GM12878 (cell line): ENCODE data around the gene OGFOD3. TPM values are rescaled to one million over a fixed set of nuclear protein-coding genes. Genes with fewer than 3 reads are reported as not detected.

Experiments used
- ATAC-seq: fragments of 200-7000 bp; cut with Tn5 transposase; 3 replicates; pipeline ENCODE4 v1.9.1; 2020; ENCODE audit warnings: mild to moderate bottlenecking, moderate library complexity
- BruUV-seq: library from RNA; stranded (reverse); fragments of 400-500 nt; replicated peaks from 2 replicates; lab custom pipeline; 2021; lab: Mats Ljungman, UMichigan
- CTCF ChIA-PET: fragments of 300-600 bp; sonication (Branson Sonifier 250); formaldehyde crosslinking; extraction: SDS; loops from one replicate; lab custom pipeline; 2021; ENCODE audit warnings: inconsistent platforms; lab: Yijun Ruan, JAX
- POLR2A ChIA-PET: fragments of 350-600 bp; formaldehyde crosslinking; extraction: SDS; loops from one replicate; lab custom pipeline; 2021; ENCODE audit warnings: inconsistent platforms; lab: Charles Lee
- RAD21 ChIA-PET: fragments of 300-600 bp; sonication (Branson Sonifier 250); formaldehyde crosslinking; loops from one replicate; lab custom pipeline; 2023; ENCODE audit warnings: antibody characterized with exemption; ENCODE audit not compliant: unreplicated experiment; lab: Charles Lee
- SMC1A ChIA-PET: fragments of 300-600 bp; sonication (Branson Sonifier 250); formaldehyde crosslinking; loops from one replicate; lab custom pipeline; 2023; ENCODE audit not compliant: unreplicated experiment, uncharacterized antibody; lab: Charles Lee
- DNase-seq: peaks from one replicate; pipeline ENCODE4 v3.0.0-alpha.2; 2011; ENCODE audit warnings: low read depth, low spot score
- FAIRE-seq: peaks from 3 replicates; lab custom pipeline; 2011; peaks lifted over from hg19 to GRCh38; lab: Jason Lieb, UNC
- H2AFZ ChIP-seq: 2 replicates; pipeline ENCODE4 v1.6.0; 2011; ENCODE audit warnings: low read depth, low read length, control low read depth; ENCODE audit not compliant: control insufficient read depth
- H3K27ac ChIP-seq: 2 replicates; pipeline ENCODE4 v1.5.1; 2011; ENCODE audit warnings: control low read depth; ENCODE audit not compliant: control insufficient read depth, insufficient read depth
- H3K27me3 ChIP-seq, 2 experiments: replicated peaks in 1 of 2; 2 replicates each; pipeline versions ENCODE4 v1.6.0 to v1.6.1; 2011; ENCODE audit warnings: low read length in 1 of 2; ENCODE audit not compliant: control insufficient read depth in 2 of 2, insufficient read depth in 2 of 2
- H3K36me3 ChIP-seq, 2 experiments: 2 replicates each; pipeline ENCODE4 v1.5.1; 2011; ENCODE audit warnings: low read length in 1 of 2; ENCODE audit not compliant: control insufficient read depth in 2 of 2, insufficient read depth in 2 of 2
- H3K4me1 ChIP-seq: 2 replicates; pipeline ENCODE4 v1.6.1; 2011; ENCODE audit warnings: mild to moderate bottlenecking, low read length, moderate library complexity, mixed read lengths; ENCODE audit not compliant: control insufficient read depth, insufficient read depth
- H3K4me2 ChIP-seq: 2 replicates; pipeline ENCODE4 v1.6.0; 2011; ENCODE audit warnings: control low read depth; ENCODE audit not compliant: control insufficient read depth, insufficient read depth
- H3K4me3 ChIP-seq: fragments of 200-600 bp; sonication (generic); 2 replicates; pipeline ENCODE4 v1.5.1; 2016
- H3K79me2 ChIP-seq: 2 replicates; pipeline ENCODE4 v1.6.0; 2011; ENCODE audit warnings: low read length; ENCODE audit not compliant: control insufficient read depth, insufficient read depth
- H3K9ac ChIP-seq: 2 replicates; pipeline ENCODE4 v1.8.0; 2011; ENCODE audit warnings: low read length, control low read depth, mixed read lengths; ENCODE audit not compliant: control insufficient read depth, insufficient read depth
- H3K9me3 ChIP-seq: replicated peaks from 3 replicates; pipeline ENCODE4 v1.5.1; 2011; ENCODE audit warnings: mild to moderate bottlenecking, low read length; ENCODE audit not compliant: control insufficient read depth, insufficient read depth
- H4K20me1 ChIP-seq: 2 replicates; pipeline ENCODE4 v1.6.0; 2011; ENCODE audit not compliant: control insufficient read depth, insufficient read depth
- BMI1 ChIP-seq: fragments of 450-650 bp; IDR thresholded peaks from 2 replicates; pipeline ENCODE4 v1.6.1; 2016; ENCODE audit warnings: mild to moderate bottlenecking, moderate library complexity, borderline replicate concordance
- CBX5 ChIP-seq: sonication (generic); IDR thresholded peaks from 2 replicates; pipeline ENCODE4 v1.6.1; 2016; ENCODE audit warnings: low read depth, moderate library complexity, mild to moderate bottlenecking, inconsistent platforms
- ETV6 ChIP-seq, 2 experiments: fragments of 450-650 bp in 1 of 2; IDR thresholded peaks in 1 of 2; conservative IDR thresholded peaks in 1 of 2; 2 replicates each; pipeline ENCODE4 v1.6.1; 2014; ENCODE audit warnings: antibody characterized with exemption in 1 of 2, borderline replicate concordance in 1 of 2, low read depth in 1 of 2, mild to moderate bottlenecking in 1 of 2, moderate library complexity in 1 of 2
- SIN3A ChIP-seq: IDR thresholded peaks from 2 replicates; pipeline ENCODE4 v1.6.1; 2012; ENCODE audit warnings: low read depth, low read length, improper control_type of control experiment
- TCF12 ChIP-seq: IDR thresholded peaks from 2 replicates; pipeline ENCODE4 v1.6.1; 2011; ENCODE audit warnings: low read depth, mild to moderate bottlenecking, low read length
- WRNIP1 ChIP-seq: IDR thresholded peaks from 2 replicates; pipeline ENCODE4 v1.6.1; 2011; ENCODE audit warnings: low read depth, low read length, improper control_type of control experiment, borderline replicate concordance
- ZZZ3 ChIP-seq: IDR thresholded peaks from 2 replicates; pipeline ENCODE4 v1.6.1; 2011; ENCODE audit warnings: low read depth; ENCODE audit not compliant: control insufficient read depth, insufficient read length
- WGBS: methylation state at CpG from one replicate; pipeline ENCODE4 v1.1.6; 2016; ENCODE audit warnings: low lambda C conversion rate; ENCODE audit not compliant: insufficient replicate concordance, insufficient coverage; ENCODE audit errors: missing lambda C conversion rate; 5-methylcytosine and 5-hydroxymethylcytosine counted together
- in situ Hi-C: fragments of 300-500 bp; cut with MboI; formaldehyde crosslinking; loops from 9 replicates; pipeline ENCODE4 v1.14.3; 2018; ENCODE audit warnings: mixed read lengths
- intact Hi-C: fragments of 100-400 bp; cut with micrococcal nuclease; formaldehyde crosslinking; loops from one replicate; pipeline ENCODE4 v1.14.2; 2022; ENCODE audit not compliant: unreplicated experiment
- polyA plus RNA-seq, 11 experiments: library from polyadenylated mRNA; depleted of rRNA in 4 of 11; unstranded in 6 of 11; stranded (reverse) in 5 of 11; fragments of >200 nt; fragmentation: Nextera tagmentation in 4 of 11; fragmentation: Illumina TruSeq in 1 of 11; extraction: Ambion mirVana in 4 of 11; extraction: Trizol in 1 of 11; gene quantifications; 1 replicate in 1 of 11; 2 replicates in 10 of 11; pipeline versions ENCODE4 v1.2.1 to v1.2.3, GENCODE V29; 2011 to 2016; ENCODE audit warnings: inconsistent platforms in 2 of 11, missing spikeins in 2 of 11, low read depth in 1 of 11
- total RNA-seq, 4 experiments: library from RNA; depleted of rRNA in 3 of 4; stranded (reverse); fragments of >200 nt in 3 of 4; fragmentation: Illumina TruSeq in 1 of 4; extraction: Trizol in 1 of 4; gene quantifications; 2 replicates each; pipeline versions ENCODE4 v1.2.1 to v1.2.3, GENCODE V29; 2013 to 2021
- TF ChIP-seq, protein P1 (sequence below): fragments of 450-650 bp; IDR thresholded peaks from 2 replicates; pipeline ENCODE4 v1.6.1; 2016; ENCODE audit warnings: mild to moderate bottlenecking, moderate library complexity, borderline replicate concordance

Gene OGFOD3
- total and polyA plus RNA-seq, 10 of the 15 experiments (the other 5 are each of a cell fraction or from before 2014, with no cell fraction given): 0.48 to 28.4 (median 18.3) TPM

GRCh38 chr17:82408288-82408937 is 10.0 kb downstream of the OGFOD3 start:
- Histone ChIP-seq H3K79me2 (no peaks in the 10 kb centered on the region), H3K9me3 (no peaks in the 10 kb centered on the region), H2AFZ (no peak overlapping the region), H3K4me2 (no peak overlapping the region), H3K4me1 (no peaks in the 10 kb centered on the region), H4K20me1 (no peaks in the 10 kb centered on the region), H3K27ac (no peak overlapping the region), H3K9ac (no peak overlapping the region), H3K27me3 (no peaks in the 10 kb centered on the region), H3K4me3 (no peak overlapping the region), H3K36me3 (peaks cover 0 to 11% of the 10 kb centered on the region in 2 experiments; a peak in 2 of 4 replicates)
- FAIRE-seq (no peak), DNase-seq (no peak), ATAC-seq (no peak)
- ChIA-PET POLR2A (no interaction called here), RAD21 (no interaction called here), SMC1A (interaction anchor here (1.2 kb wide), 1 partner anchor 59 kb away, joined by 4 read pairs; no protein-coding TSS in a partner anchor), CTCF (interaction anchor here (0.7 kb wide), 1 partner anchor 35 kb away, joined by 4 read pairs; no protein-coding TSS in a partner anchor)
- BruUV-seq: no TSS peak
- in situ Hi-C loops: loop anchor here (5.0 kb wide), 1 partner anchor 56 kb away; no protein-coding TSS in a partner anchor
- intact Hi-C loops: no loop called here
- TF ChIP-seq ZZZ3 (no peak), ETV6 (conservative IDR thresholded peaks at IDR 0.05 in 1 of 2, IDR thresholded peaks at IDR 0.05 in 1 of 2; ENCODE audit: borderline replicate concordance in 1 of 2, low read depth in 1 of 2) (no peak), WRNIP1 (no peak), CBX5 (no peak), SIN3A (no peak), TCF12 (no peak), BMI1 (no peak)
- TF ChIP-seq, protein P1, sequence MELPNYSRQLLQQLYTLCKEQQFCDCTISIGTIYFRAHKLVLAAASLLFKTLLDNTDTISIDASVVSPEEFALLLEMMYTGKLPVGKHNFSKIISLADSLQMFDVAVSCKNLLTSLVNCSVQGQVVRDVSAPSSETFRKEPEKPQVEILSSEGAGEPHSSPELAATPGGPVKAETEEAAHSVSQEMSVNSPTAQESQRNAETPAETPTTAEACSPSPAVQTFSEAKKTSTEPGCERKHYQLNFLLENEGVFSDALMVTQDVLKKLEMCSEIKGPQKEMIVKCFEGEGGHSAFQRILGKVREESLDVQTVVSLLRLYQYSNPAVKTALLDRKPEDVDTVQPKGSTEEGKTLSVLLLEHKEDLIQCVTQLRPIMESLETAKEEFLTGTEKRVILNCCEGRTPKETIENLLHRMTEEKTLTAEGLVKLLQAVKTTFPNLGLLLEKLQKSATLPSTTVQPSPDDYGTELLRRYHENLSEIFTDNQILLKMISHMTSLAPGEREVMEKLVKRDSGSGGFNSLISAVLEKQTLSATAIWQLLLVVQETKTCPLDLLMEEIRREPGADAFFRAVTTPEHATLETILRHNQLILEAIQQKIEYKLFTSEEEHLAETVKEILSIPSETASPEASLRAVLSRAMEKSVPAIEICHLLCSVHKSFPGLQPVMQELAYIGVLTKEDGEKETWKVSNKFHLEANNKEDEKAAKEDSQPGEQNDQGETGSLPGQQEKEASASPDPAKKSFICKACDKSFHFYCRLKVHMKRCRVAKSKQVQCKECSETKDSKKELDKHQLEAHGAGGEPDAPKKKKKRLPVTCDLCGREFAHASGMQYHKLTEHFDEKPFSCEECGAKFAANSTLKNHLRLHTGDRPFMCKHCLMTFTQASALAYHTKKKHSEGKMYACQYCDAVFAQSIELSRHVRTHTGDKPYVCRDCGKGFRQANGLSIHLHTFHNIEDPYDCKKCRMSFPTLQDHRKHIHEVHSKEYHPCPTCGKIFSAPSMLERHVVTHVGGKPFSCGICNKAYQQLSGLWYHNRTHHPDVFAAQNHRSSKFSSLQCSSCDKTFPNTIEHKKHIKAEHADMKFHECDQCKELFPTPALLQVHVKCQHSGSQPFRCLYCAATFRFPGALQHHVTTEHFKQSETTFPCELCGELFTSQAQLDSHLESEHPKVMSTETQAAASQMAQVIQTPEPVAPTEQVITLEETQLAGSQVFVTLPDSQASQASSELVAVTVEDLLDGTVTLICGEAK: no peak
- WGBS: 95% methylated on average over 15 of the region's 15 CpGs
